Measurements from ENCODE around the gene PLXDC2.

DNA sequence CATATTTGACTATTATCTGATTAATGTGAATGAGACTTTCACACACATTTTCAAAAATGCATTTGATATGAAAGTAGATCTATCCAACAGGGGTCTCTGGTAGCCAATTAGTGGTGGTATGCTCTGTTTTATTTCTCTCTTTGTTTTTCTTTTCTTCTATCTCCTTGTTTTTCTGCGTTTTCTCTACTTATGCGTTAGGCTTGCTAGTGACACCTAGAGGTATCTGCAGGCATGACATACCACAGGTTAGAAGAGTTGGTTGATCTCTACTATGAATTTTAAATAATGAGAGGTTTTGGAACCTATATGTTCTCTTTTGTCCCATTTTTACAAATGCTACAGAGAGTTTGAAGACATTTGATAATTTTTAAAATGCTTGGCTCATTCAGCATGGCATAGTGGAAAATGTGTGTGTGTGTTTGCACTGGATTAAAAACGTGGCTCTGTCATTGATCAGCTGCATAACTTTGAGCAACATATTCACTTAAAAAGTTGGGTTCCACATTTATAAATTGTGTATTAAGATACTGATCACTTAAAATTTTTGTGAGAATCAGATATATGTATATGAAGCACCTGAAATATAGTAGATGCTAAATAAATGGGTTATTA is 28.1 kb upstream of the PLXDC2 start:
- TF ChIP-seq CTCF (IDR thresholded peaks at IDR 0.05) (peak; percentile 98), POLR2AphosphoS5 (IDR thresholded peaks at IDR 0.05; ENCODE audit: low read depth, low read length) (no peak)

All from SK-N-SH (cell line).